Measurements from ENCODE around the gene ASB8. TPM values are rescaled to one million over a fixed set of nuclear protein-coding genes. Genes with fewer than 3 reads are reported as not detected.

ASB8 gene, protein sequence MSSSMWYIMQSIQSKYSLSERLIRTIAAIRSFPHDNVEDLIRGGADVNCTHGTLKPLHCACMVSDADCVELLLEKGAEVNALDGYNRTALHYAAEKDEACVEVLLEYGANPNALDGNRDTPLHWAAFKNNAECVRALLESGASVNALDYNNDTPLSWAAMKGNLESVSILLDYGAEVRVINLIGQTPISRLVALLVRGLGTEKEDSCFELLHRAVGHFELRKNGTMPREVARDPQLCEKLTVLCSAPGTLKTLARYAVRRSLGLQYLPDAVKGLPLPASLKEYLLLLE
- 31.4 TPM for polyA plus RNA-seq (2013)

DNA sequence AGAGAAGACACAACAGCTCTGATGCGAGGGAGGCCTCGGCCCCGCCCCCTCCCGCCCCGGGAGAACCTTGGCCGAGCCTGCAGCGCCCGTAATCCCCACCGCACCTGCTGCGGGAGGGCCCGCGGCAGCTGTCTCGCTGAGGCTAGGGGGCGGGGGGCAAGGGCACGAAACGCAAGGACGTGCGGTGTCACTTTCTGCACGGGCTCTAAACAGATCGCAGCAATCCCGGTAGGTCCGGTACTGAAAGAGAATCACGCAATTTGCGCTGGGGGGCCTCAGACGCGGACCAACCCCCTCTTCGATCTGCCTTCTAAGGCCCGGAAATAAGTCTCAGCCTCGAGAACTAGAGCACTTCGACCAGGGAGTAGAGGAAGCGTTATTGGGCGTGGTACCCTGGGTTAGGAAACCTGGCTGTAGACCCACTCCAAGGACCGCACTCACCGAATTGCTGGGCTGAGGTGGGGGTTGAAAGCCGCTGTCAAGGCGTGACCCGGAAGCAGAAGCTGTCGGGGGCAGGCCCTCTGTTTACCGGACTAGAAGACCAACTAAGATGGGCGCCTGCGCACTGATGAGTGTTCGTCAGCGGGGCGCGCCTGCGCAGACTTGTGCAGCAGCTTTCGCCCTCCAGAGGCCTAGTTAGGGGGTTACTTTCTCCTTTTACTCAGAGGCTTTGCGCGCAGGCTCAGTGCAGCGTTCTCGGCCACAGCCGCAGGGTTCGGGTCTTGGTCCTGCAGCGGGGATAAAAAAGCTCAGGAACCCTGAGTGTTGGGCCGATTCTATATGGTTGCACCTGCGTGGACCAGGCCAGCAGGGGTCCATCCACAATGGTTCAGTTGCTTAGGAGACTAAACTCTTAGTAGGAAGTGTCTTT lies at the start of gene ASB8:
Gene ASB8, minus strand, starts transcription at position 498 of the 871 bp plus-strand sequence. CDS start 4,019 bp downstream, outside the sequence.
- Histone ChIP-seq H3K27ac (ENCODE audit: insufficient read depth in 1 of 2, low read depth in 1 of 2, low read length in 2 of 2, poor library complexity in 1 of 2, severe bottlenecking in 2 of 2) (peak within 1 kb of the TSS; percentile 58 to 89), H3K9me3 (ENCODE audit: control extremely low read depth in 1 of 5, control insufficient read depth in 4 of 5, insufficient read depth in 2 of 5, low read depth in 1 of 5, low read length in 4 of 5) (no peaks in the 10 kb centered on the region), H3K36me3 (ENCODE audit: control insufficient read depth in 4 of 4, insufficient read depth in 4 of 4, low read length in 3 of 4) (peaks cover 0 to 14% (median 11%) of the 10 kb centered on the region in 4 experiments), H3K27me3 (replicated peaks in 2 of 5; ENCODE audit: control insufficient read depth in 4 of 5, insufficient read depth in 5 of 5, low read length in 4 of 5) (no peaks in the 10 kb centered on the region), H3K4me1 (ENCODE audit: control extremely low read depth in 1 of 4, control insufficient read depth in 4 of 4, insufficient read depth in 4 of 4, low read length in 3 of 4) (peaks cover 26 to 46% (median 45%) of the 10 kb centered on the region in 4 experiments), H3K4me3 (ENCODE audit: control insufficient read depth in 1 of 7, extremely low read depth in 1 of 7, insufficient read depth in 4 of 7, low read depth in 2 of 7, low read length in 6 of 7) (peak within 1 kb of the TSS; percentile 77 to 99 (median 95))
- ChIA-PET CTCF (interaction anchor here (0.7 to 1.7 kb wide), 10 partner anchors 24 to 68 kb away, joined by 3 to 8 read pairs (median 3); partner anchors contain the start of gene SENP1), POLR2A (interaction anchor here (1.0 to 1.5 kb wide), 2 partner anchors 52 to 73 kb away, joined by 3 to 8 read pairs; partner anchors contain the start of gene SENP1)
- WGBS (ENCODE audit: insufficient coverage), result 0% methylated on average over 50 of the region's 56 CpGs
- peak; percentile 98 to 99 (median 98) for DNase-seq

DNA sequence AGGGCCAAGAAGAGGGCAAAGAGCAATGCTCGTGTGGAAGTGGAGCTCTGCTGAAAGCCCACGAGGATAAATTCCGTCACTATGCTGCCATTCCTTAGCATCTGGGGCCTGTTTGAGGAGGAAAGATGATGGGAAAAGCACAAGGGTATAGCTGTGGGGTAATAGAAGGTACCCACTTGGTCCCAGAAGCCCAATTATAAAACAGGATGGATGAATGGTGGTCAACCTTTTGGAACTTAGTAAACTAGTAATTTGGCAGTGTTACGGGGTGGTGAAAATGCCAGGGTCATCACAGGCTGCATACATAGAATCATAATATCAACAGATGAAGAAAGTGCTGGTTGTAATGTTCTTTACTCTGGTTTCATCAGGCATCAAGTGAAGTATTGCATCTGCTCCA lies 45.9 kb upstream of the ASB8 start, which contains the start of gene OR10AD1:
Gene OR10AD1, minus strand, starts transcription at position 101 of the 400 bp plus-strand sequence. Its CDS starts 0 bp downstream, at position 101.
- POLR2A ChIA-PET, result no interaction called here
- Histone ChIP-seq H3K4me3 (ENCODE audit: control insufficient read depth in 1 of 7, extremely low read depth in 1 of 7, insufficient read depth in 4 of 7, low read depth in 2 of 7, low read length in 6 of 7) (no peak within 1 kb of the TSS), H3K4me1 (ENCODE audit: control extremely low read depth in 1 of 4, control insufficient read depth in 4 of 4, insufficient read depth in 4 of 4, low read length in 3 of 4) (peaks cover 9 to 26% (median 24%) of the 10 kb centered on the region in 4 experiments), H3K9me3 (ENCODE audit: control extremely low read depth in 1 of 5, control insufficient read depth in 4 of 5, insufficient read depth in 2 of 5, low read depth in 1 of 5, low read length in 4 of 5) (peaks cover 4 to 52% (median 27%) of the 10 kb centered on the region in 5 experiments), H3K27ac (ENCODE audit: insufficient read depth in 1 of 2, low read depth in 1 of 2, low read length in 2 of 2, poor library complexity in 1 of 2, severe bottlenecking in 2 of 2) (no peak within 1 kb of the TSS), H3K36me3 (ENCODE audit: control insufficient read depth in 4 of 4, insufficient read depth in 4 of 4, low read length in 3 of 4) (peaks cover 0 to 16% (median 3%) of the 10 kb centered on the region in 4 experiments), H3K27me3 (replicated peaks in 2 of 5; ENCODE audit: control insufficient read depth in 4 of 5, insufficient read depth in 5 of 5, low read length in 4 of 5) (no peaks in the 10 kb centered on the region)
- DNase-seq, result no peak
- WGBS (ENCODE audit: insufficient coverage), result 96% methylated on average over 3 of the region's 4 CpGs
- CTCF ChIA-PET, result no interaction called here

DNA sequence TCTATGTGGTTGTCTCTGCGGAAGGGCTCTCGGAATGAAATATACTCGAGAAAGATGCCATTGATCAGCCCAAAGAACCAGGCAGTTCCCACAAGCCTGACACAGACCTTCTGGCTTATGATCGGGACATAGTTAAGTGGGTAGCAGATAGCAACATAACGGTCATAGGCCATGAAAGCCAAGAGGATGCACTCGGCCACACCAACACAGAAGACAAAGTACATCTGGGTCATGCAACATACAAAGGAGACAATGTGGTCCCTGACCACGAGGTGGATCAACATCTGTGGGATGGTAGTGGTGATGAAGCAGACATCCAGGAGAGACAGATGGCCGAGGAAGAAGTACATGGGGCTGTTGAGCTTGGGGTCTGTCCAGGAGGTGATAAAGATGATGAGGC lies 45.5 kb upstream of the ASB8 start:
- no peaks in the 10 kb centered on the region for H3K27me3 ChIP-seq (replicated peaks in 2 of 5; ENCODE audit: control insufficient read depth in 4 of 5, insufficient read depth in 5 of 5, low read length in 4 of 5)
- peaks cover 9 to 28% (median 27%) of the 10 kb centered on the region in 4 experiments for H3K4me1 ChIP-seq (ENCODE audit: control extremely low read depth in 1 of 4, control insufficient read depth in 4 of 4, insufficient read depth in 4 of 4, low read length in 3 of 4)
- 97% methylated on average over 8 of the region's 8 CpGs for WGBS (ENCODE audit: insufficient coverage)
- no peak overlapping the region for H3K4me3 ChIP-seq (ENCODE audit: control insufficient read depth in 1 of 7, extremely low read depth in 1 of 7, insufficient read depth in 4 of 7, low read depth in 2 of 7, low read length in 6 of 7)
- peaks cover 0 to 16% (median 3%) of the 10 kb centered on the region in 4 experiments for H3K36me3 ChIP-seq (ENCODE audit: control insufficient read depth in 4 of 4, insufficient read depth in 4 of 4, low read length in 3 of 4)
- no peak for DNase-seq
- H3K9me3 ChIP-seq (ENCODE audit: control extremely low read depth in 1 of 5, control insufficient read depth in 4 of 5, insufficient read depth in 2 of 5, low read depth in 1 of 5, low read length in 4 of 5), result peaks cover 4 to 50% (median 26%) of the 10 kb centered on the region in 5 experiments
- POLR2A ChIA-PET, result no interaction called here
- H3K27ac ChIP-seq (ENCODE audit: insufficient read depth in 1 of 2, low read depth in 1 of 2, low read length in 2 of 2, poor library complexity in 1 of 2, severe bottlenecking in 2 of 2), result no peak overlapping the region
- CTCF ChIA-PET, result no interaction called here

DNA sequence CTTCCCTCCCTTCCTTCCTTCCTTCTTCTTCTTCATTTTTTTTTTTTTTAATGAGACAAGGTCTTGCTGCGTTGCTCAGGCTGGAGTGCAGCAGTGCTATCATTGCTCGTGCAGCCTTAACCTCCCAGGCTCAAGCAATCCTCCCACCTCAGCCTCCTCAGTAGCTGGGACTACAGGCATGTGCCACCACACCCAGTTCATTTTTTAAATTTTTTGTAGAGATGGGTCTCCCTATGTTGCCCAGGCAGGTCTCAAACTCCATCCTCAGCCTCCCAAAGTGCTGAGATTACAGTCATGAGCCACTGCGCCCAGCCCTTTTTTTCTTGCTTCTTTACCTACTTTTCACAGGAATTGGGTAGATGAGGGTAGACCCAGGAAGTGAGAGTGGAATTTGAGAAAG lies 44.2 kb upstream of the ASB8 start:
- 100% methylated on average over 1 of the region's 3 CpGs for WGBS (ENCODE audit: insufficient coverage)
- H3K4me1 ChIP-seq (ENCODE audit: control extremely low read depth in 1 of 4, control insufficient read depth in 4 of 4, insufficient read depth in 4 of 4, low read length in 3 of 4), result peaks cover 9 to 35% (median 34%) of the 10 kb centered on the region in 4 experiments

DNA sequence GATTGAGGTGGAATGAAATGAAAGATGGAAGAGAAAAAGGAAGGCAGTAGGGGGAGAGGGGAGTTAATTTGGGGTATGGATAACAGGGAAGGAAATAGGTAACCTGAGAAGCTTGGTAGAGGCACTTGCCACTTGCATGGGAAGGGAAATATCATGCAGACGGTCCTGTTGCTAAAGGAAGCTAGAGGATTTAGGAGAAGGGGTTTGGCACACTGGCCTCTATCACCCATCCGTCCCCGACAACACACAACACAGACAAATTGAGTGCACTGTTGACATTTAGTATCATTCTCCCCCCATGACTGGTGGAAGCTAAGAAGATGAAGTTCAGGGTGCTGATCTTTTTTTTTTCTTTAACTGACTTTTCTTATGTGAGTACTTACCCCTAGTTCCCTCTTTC lies 43.8 kb upstream of the ASB8 start:
- ChIA-PET CTCF (interaction anchor here (0.7 to 1.5 kb wide), 4 partner anchors 10 to 72 kb away, joined by 3 to 8 read pairs (median 4); no protein-coding TSS in a partner anchor), POLR2A (no interaction called here)
- H3K4me1 ChIP-seq (ENCODE audit: control extremely low read depth in 1 of 4, control insufficient read depth in 4 of 4, insufficient read depth in 4 of 4, low read length in 3 of 4), result peaks cover 9 to 35% (median 34%) of the 10 kb centered on the region in 4 experiments
- H3K36me3 ChIP-seq (ENCODE audit: control insufficient read depth in 4 of 4, insufficient read depth in 4 of 4, low read length in 3 of 4), result peaks cover 0 to 14% (median 3%) of the 10 kb centered on the region in 4 experiments
- no peak overlapping the region for H3K27ac ChIP-seq (ENCODE audit: insufficient read depth in 1 of 2, low read depth in 1 of 2, low read length in 2 of 2, poor library complexity in 1 of 2, severe bottlenecking in 2 of 2)
- WGBS (ENCODE audit: insufficient coverage), result 100% methylated on average over 3 of the region's 3 CpGs
- DNase-seq, result no peak
- no peaks in the 10 kb centered on the region for H3K27me3 ChIP-seq (replicated peaks in 2 of 5; ENCODE audit: control insufficient read depth in 4 of 5, insufficient read depth in 5 of 5, low read length in 4 of 5)
- no peak overlapping the region for H3K4me3 ChIP-seq (ENCODE audit: control insufficient read depth in 1 of 7, extremely low read depth in 1 of 7, insufficient read depth in 4 of 7, low read depth in 2 of 7, low read length in 6 of 7)
- peaks cover under 1 to 37% (median 15%) of the 10 kb centered on the region in 5 experiments for H3K9me3 ChIP-seq (ENCODE audit: control extremely low read depth in 1 of 5, control insufficient read depth in 4 of 5, insufficient read depth in 2 of 5, low read depth in 1 of 5, low read length in 4 of 5)

More for the DNA sequence above, 44.2 kb upstream of the ASB8 start:
- ChIA-PET CTCF (interaction anchor here (1.2 to 1.5 kb wide), 2 partner anchors 10 to 15 kb away, joined by 3 to 8 read pairs; no protein-coding TSS in a partner anchor), POLR2A (no interaction called here)
- Histone ChIP-seq H3K27me3 (replicated peaks in 2 of 5; ENCODE audit: control insufficient read depth in 4 of 5, insufficient read depth in 5 of 5, low read length in 4 of 5) (no peaks in the 10 kb centered on the region), H3K27ac (ENCODE audit: insufficient read depth in 1 of 2, low read depth in 1 of 2, low read length in 2 of 2, poor library complexity in 1 of 2, severe bottlenecking in 2 of 2) (no peak overlapping the region), H3K36me3 (ENCODE audit: control insufficient read depth in 4 of 4, insufficient read depth in 4 of 4, low read length in 3 of 4) (peaks cover 0 to 16% (median 3%) of the 10 kb centered on the region in 4 experiments), H3K9me3 (ENCODE audit: control extremely low read depth in 1 of 5, control insufficient read depth in 4 of 5, insufficient read depth in 2 of 5, low read depth in 1 of 5, low read length in 4 of 5) (peaks cover 1 to 41% (median 18%) of the 10 kb centered on the region in 5 experiments), H3K4me3 (ENCODE audit: control insufficient read depth in 1 of 7, extremely low read depth in 1 of 7, insufficient read depth in 4 of 7, low read depth in 2 of 7, low read length in 6 of 7) (no peak overlapping the region)
- no peak for DNase-seq

DNA sequence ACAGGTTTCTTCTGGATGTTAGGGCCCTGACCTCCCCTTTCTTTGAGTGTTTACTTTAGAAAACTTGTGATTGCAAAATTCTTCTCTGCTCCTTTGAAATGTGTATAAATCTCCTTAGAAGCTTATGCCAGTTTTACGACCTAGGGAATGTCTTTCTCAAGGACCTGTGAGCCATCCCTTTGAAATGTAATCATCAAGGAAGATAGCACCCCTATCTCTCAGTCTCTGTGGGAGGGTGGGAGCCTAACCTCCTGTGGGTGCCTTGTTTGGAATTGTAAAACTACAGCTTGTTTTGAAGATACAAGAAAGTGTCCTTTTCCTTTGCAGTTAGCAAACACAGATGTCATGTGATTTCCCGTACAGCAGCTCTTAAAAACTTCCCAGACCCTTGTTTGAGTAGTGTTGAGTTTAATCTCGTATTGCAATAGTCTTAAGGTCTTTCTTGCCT lies 42.5 kb upstream of the ASB8 start:
- peaks cover 0 to 28% (median 9%) of the 10 kb centered on the region in 5 experiments for H3K9me3 ChIP-seq (ENCODE audit: control extremely low read depth in 1 of 5, control insufficient read depth in 4 of 5, insufficient read depth in 2 of 5, low read depth in 1 of 5, low read length in 4 of 5)
- no CpG with 5 or more reads among the region's 3 CpGs for WGBS (ENCODE audit: insufficient coverage)
- peak overlapping the region in 6 of 7 experiments; percentile 36 to 99 (median 89) for H3K4me3 ChIP-seq (ENCODE audit: control insufficient read depth in 1 of 7, extremely low read depth in 1 of 7, insufficient read depth in 4 of 7, low read depth in 2 of 7, low read length in 6 of 7)
- peak overlapping the region; percentile 41 to 98 for H3K27ac ChIP-seq (ENCODE audit: insufficient read depth in 1 of 2, low read depth in 1 of 2, low read length in 2 of 2, poor library complexity in 1 of 2, severe bottlenecking in 2 of 2)
- H3K4me1 ChIP-seq (ENCODE audit: control extremely low read depth in 1 of 4, control insufficient read depth in 4 of 4, insufficient read depth in 4 of 4, low read length in 3 of 4), result peaks cover 9 to 35% (median 34%) of the 10 kb centered on the region in 4 experiments
- H3K36me3 ChIP-seq (ENCODE audit: control insufficient read depth in 4 of 4, insufficient read depth in 4 of 4, low read length in 3 of 4), result peaks cover 0 to 6% (median 1%) of the 10 kb centered on the region in 4 experiments
- ChIA-PET POLR2A (interaction anchor here (1.3 kb wide), 1 partner anchor 15 kb away, joined by 5 read pairs; no protein-coding TSS in a partner anchor), CTCF (interaction anchor here (1.6 to 2.3 kb wide), 2 partner anchors 11 to 12 kb away, joined by 5 to 15 read pairs; no protein-coding TSS in a partner anchor)
- H3K27me3 ChIP-seq (replicated peaks in 2 of 5; ENCODE audit: control insufficient read depth in 4 of 5, insufficient read depth in 5 of 5, low read length in 4 of 5), result no peaks in the 10 kb centered on the region
- peak in 2 of 3 donors; percentile 39 to 54 for DNase-seq
